GM19395 (cell line): Measurements from ENCODE around the gene RIT2.
A peak's percentile ranks its signal among the peaks of the same experiment; 100 is the strongest.

Source experiments
- ATAC-seq: cut with Tn5 transposase; IDR thresholded peaks from one replicate; pipeline ENCODE4 v1.9.1; 2021; ENCODE audit warnings: mild to moderate bottlenecking, moderate library complexity; ENCODE audit not compliant: unreplicated experiment

Gene RIT2

GRCh38 chr18:42937436-42937835 is 178.0 kb downstream of the RIT2 start:
- no peak for ATAC-seq

- peak; percentile 92 for ATAC-seq
Measured at GRCh38 chr18:42936289-42936688, 179.2 kb downstream of the RIT2 start.

DNA sequence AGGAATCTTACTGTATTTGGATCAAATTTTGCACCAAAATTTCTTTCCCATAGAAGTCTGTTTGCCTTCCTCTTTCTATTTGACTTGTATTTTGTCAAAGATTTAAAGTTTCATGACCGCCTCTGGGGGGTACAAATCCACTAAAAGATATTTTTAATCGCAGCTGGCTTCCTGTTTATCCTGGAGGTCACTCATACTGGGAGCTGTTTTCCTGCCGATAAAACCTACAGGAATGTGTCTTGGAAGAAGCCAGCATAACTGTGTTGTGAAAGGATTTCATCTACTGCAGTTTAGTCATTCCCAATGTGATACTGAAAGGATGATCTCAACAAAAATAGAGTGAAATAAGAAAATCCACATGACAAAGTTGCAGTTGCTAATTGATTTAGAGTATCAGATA is 184.0 kb downstream of the RIT2 start:
- no peak for ATAC-seq

DNA sequence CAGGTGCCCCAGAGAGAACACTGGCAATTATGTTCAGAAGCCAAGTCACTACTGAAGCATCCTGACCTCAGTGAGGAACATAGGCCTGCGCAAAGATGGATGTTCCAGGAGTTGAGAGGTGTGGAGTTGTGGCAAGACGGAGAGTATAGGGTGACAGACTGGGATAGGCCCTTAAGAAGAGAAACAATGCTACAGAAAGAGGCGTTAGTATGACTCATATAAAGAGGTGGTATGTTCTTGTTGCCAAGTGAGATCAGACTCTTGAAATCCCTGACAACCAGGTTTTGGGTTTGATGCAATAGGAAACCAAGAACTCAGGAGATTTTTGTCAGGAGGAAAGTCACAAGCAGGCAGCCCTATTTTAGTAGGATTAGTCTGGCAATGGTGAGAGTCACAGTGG is 185.6 kb downstream of the RIT2 start:
- ATAC-seq = no peak

DNA sequence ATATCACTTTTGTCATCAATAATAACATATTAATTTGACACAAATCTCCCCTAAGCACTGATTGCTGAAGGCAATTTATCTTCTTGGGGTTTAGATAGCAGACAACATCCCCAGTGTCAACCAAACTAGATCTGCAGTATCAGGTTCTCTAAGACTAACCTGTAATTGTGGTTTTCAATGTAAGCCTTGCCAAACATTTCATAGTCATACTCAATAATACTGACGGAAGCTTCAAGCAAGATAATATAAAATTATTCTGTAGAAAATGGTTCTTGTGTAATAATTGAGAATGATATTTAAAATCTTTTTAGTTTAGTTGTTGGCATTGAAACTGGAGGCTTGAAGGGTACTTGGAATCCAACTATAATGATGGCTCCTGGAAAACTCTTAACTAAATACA is 186.3 kb downstream of the RIT2 start:
- ATAC-seq = no peak

- ATAC-seq = no peak
Measured at GRCh38 chr18:42925036-42925435, 190.4 kb downstream of the RIT2 start.

DNA sequence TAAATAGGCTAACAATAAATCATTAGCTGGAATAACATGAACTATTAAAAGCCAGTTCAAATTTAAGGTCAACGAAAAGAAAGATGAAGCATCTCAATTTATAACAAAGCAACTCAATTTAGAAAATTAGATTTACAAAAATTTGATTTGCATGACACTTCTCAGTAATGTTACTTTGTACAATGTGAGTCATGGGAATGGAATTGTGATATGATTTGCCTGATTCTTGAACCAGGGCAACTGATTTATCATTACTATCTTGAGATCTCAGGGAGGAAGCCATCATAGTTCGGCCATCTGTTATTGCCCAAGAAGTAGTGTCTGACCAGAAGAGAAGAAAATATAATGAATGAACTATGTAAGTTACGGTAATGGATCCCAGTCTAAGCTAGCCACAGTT is 193.1 kb downstream of the RIT2 start:
- ATAC-seq = no peak

DNA sequence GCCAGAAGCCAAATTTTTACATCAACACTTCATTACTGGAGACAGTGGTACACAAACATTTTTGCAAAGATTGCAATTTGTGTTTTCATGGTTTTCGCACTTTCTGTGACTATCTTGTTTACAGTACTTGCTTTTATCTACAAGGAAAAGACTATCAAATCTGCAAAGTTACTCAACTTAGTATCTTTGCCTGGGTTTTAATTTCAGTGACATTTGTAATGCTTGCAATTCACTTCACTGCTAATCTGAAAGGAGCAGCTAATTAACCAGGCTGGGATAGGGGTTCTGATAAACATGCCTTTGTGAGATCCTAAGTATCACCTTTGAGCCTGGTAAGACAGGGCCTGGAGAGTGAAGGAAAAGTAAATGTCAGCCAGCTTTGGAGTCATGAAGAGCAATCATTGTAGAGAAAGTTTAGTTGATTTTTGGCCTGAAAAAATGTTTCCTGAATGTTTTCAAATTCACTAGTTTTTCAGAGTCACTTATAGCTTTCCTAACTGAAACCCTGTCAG is 194.2 kb downstream of the RIT2 start:
- no peak for ATAC-seq

- no peak for ATAC-seq
Measured at GRCh38 chr18:42920621-42921020, 194.9 kb downstream of the RIT2 start.

GRCh38 chr18:42915299-42915698 is 200.2 kb downstream of the RIT2 start:
- ATAC-seq = no peak

- ATAC-seq = no peak
Measured at GRCh38 chr18:42914476-42914875, 201.0 kb downstream of the RIT2 start.

- ATAC-seq = no peak
Measured at GRCh38 chr18:42909095-42909494, 206.4 kb downstream of the RIT2 start.

DNA sequence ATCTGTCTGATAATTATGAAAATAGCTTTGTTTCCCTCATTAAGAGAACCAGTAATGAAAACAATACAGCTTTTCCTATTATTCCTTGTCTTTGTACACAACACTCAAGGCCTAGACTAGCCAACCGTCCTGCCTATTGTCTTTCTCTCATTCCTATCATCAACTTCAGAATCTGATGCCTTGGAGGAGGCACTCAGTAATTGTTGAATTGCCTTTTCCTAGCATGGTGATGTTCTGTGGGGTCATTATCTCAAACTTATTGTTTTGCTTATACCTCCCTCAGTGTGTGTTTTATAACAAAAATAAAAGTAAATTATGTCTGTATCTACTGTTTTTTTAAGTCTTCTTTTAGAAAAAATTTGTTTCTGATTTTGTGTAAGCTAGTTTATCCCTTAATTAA is 208.7 kb downstream of the RIT2 start:
- ATAC-seq = no peak

- ATAC-seq = no peak
Measured at GRCh38 chr18:42901161-42901560, 214.3 kb downstream of the RIT2 start.

- ATAC-seq = no peak
Measured at GRCh38 chr18:42893977-42894376, 221.5 kb downstream of the RIT2 start.

DNA sequence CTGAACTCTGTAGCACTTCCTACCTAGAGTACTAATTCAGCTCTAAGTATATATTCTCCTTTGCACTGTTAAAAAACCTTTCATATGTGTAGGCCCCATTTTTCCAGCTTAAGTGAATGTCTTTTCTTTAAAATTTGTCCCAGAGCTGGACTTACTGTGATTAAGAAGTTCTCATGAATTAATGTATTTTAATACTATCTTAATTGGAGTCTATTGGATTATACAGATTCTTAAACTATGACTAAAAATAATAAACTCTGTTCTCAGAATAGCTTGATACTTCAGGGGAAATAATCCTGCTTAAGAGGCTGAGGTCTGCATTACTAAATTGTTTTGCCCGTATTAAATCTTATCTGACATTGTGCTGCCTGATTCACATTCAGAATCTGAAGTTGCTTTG is 223.3 kb downstream of the RIT2 start:
- ATAC-seq = no peak

GRCh38 chr18:42891705-42892104 is 223.8 kb downstream of the RIT2 start:
- no peak for ATAC-seq

DNA sequence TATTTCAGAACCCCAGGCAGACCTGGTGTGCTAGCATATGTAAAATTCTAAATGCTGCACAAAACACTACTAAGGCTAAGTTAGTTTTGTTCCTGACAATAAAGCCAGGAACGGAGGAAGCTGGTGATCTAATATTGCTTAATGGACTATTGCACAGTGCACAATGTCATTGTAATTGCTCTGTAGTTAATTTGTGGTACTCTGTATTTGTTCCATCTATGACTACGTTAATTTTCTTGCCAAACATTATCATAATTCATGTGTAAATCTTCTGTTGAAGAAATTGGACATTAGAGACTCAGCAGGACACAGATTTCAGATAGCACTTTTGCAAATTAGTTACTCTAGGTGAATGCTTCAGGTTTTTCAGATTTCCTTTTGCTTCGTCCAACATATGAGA is 232.3 kb downstream of the RIT2 start:
- ATAC-seq = no peak

DNA sequence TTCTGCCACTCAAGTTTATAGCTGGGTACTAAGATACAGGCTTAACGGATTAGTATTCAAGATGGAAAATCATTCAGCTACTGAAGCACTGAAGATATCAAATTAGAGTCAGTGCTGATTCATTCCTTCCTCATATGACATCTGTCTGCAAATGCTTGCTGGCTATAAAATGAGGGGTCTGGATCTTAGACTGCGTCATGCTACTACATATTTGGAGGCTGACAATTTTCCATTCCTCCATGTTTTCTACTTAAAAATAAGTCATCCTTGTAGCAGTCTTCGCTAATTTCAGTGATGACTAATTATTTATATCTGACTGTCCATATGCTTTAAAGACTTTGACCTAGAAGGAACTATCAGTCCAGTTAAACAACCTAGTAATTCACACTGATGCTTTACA is 233.4 kb downstream of the RIT2 start:
- ATAC-seq = no peak

DNA sequence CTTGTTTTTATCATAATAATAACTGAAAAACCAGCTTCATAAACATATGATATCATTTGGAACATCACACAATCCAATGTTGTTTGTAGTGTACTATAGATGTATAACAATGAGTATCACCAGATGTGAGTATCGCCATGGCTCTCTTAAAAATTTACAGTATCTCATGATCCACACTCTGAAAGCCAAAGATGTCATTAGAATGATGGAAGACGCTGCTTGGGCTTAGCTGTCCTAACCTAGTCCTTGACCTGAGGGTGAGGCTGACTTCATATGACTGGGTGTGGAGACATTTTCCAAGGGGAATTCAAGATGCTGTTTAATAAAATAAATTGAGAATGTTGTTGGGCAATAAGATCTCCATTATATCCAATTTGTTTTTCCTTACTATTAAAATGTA is 242.6 kb downstream of the RIT2 start:
- ATAC-seq = no peak

GRCh38 chr18:42864876-42865275 is 250.6 kb downstream of the RIT2 start:
- ATAC-seq = no peak

DNA sequence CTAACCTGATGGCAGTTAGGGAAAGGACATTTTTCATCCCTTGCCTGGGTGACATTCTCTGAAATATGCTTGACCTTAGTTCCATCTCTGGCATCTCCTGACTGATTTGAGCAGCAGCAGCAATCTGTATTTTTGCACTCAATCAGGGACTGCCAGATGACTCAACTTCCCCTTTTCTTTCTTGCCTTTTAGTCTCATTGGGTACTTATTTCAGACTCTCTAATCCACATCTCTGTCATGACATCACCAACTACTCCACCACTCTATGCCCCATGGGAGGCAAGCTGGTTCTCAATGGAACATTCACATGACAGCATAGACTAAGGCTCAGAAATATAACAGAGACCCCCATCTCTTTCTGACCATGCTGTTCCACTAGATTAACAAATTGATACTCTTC is 254.2 kb downstream of the RIT2 start:
- no peak for ATAC-seq

DNA sequence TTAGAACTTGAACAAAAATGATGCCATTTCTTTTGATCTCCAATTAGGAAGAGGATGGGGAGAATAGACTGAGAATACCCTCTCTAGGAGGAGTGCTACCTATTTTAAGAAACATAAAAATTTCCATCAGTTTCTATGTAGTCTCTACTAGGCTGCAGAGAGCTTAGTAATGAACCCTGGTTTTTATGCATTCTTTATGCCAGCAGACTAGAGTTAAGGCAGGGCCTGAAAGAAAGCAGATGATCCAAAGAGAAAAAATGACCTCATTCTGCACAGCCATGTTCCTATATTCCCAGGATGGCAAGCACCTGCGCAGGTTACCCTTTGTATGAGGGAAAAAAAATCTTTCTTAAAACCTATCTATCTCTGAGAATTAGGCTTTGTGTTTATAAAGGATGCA is 254.9 kb downstream of the RIT2 start:
- ATAC-seq = no peak

DNA sequence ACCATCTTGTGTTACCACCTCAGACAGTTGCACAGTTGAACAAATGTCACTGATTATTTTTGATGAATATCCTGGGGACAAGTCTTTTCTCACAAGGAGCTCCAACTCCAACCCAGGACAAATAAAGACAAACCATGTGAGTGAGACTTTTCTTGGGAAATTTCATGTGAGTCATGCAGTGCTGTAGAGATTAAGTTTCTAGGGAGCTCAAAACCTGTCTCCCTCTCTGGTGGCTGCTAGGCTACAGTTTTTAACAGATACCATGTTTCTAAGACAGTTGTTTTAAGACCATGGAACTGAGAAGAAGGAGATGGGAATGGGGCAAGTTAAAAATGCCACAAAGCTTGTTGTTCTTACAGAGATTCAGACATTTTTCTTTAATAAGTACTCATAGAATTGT is 255.5 kb downstream of the RIT2 start:
- no peak for ATAC-seq
